DMS153 (cell line): ENCODE measurements around the gene R3HDM2.

Experiments used
- DNase-seq: peaks from one replicate; lab custom pipeline; 2025; lab: John Stamatoyannopoulos, UW

Gene R3HDM2

DNA sequence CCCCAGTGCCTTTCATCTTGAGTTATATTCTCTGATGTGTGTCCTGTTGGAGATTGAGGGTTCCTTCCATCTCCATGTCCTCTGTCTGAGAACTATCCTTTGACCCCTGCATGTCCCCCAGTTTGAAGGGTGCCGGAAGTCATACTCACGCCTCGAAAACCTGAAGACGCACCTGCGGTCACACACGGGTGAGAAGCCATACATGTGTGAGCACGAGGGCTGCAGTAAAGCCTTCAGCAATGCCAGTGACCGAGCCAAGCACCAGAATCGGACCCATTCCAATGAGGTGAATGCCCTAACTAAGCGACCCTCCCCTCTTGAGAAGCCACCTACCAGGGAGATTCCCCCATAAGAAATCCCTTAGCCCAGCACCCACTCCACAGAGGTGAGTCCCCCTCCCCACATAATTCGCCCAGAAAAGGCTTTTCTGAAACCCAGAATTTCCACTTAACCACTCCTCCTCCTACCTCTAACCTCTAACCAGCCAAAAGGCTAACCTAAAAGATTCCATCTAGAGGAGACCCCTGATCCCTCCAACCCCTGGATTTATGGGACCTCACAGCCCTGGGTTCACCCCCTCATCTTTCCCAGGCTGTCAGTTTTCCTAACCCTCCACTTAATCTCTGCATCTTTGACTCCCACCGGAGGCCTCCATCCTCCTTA lies 36.5 kb upstream of the R3HDM2 start:
- no peak for DNase-seq

DNA sequence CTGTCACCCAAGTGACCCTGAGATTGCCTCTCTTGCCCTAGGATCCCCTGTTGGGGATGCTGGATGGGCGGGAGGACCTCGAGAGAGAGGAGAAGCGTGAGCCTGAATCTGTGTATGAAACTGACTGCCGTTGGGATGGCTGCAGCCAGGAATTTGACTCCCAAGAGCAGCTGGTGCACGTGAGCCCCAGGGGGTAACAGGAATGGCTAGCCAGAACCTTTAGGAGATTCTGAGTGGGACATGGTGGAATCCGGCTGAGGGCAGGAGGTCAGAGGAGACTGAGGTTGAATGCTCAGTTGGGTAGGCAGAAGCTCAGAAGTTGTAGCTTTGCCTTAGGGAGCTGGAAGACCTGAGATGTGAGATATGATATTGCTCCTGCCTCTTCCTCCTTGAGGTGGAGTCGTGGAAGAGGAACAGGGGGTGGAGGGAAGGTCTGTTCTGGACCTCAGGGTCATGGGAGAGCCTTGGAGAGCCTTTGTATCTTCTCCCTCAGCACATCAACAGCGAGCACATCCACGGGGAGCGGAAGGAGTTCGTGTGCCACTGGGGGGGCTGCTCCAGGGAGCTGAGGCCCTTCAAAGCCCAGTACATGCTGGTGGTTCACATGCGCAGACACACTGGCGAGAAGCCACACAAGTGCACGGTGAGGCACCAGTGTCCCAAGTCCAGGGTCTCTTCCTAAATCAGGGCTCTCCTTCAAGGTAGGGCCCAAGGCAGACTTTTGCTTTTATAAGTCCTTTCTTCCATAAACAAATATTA lies 35.1 kb upstream of the R3HDM2 start:
- DNase-seq = no peak

DNA sequence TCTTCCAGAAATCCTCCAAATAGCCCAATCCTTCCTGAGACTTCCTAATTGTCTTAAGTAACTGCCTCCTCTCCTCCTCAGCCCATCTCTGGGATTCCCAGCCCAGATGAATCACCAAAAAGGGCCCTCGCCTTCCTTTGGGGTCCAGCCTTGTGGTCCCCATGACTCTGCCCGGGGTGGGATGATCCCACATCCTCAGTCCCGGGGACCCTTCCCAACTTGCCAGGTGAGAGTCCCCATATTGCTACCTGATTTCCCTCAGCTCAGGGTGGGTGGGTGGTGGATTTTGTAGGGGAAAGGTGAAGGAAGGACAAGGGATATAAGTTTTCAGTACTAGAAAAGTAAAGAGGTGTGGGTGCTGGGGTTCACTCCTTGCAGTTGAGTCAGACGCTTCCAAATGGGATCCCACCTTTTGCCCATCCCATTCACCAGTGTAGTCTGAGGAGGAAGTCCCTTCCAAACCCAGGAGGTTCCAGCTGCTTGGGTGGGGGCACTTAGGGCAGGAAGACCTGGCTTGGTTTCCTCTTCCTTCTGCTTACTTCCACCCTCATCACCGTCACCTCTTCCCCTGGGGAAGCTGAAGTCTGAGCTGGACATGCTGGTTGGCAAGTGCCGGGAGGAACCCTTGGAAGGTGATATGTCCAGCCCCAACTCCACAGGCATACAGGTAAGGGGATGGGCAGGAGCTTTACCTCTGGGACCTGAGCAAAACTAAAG lies 34.3 kb upstream of the R3HDM2 start:
- DNase-seq = no peak

DNA sequence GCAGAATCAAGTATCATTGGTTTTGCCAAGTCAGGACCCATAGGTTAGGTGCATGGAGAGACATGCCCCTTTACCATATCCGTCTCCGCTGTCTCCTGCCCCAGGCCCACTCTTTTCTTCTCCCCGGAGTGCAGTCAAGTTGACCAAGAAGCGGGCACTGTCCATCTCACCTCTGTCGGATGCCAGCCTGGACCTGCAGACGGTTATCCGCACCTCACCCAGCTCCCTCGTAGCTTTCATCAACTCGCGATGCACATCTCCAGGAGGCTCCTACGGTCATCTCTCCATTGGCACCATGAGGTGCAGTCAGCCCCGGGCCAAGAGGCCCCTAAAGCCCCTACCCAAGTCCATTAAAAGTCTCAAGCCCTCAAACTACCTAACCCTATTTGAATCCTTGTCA lies 33.7 kb upstream of the R3HDM2 start:
- no peak for DNase-seq

DNA sequence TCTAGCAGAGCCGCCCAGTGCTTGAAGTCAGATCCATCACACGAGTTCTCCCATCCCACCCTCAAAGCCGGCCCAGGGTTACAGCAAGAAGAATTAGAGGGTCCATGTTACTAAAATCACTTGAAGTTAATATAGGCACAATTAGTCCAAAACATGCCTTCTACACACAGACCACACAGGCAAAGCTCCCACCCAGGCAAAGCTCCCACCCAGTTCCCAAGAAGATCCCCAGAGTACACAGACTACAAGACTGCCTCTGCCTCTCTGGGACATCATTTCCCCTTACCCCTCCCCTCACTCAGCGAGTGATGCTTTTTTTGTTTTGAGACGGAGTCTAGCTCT lies 32.0 kb upstream of the R3HDM2 start:
- no peak for DNase-seq

DNA sequence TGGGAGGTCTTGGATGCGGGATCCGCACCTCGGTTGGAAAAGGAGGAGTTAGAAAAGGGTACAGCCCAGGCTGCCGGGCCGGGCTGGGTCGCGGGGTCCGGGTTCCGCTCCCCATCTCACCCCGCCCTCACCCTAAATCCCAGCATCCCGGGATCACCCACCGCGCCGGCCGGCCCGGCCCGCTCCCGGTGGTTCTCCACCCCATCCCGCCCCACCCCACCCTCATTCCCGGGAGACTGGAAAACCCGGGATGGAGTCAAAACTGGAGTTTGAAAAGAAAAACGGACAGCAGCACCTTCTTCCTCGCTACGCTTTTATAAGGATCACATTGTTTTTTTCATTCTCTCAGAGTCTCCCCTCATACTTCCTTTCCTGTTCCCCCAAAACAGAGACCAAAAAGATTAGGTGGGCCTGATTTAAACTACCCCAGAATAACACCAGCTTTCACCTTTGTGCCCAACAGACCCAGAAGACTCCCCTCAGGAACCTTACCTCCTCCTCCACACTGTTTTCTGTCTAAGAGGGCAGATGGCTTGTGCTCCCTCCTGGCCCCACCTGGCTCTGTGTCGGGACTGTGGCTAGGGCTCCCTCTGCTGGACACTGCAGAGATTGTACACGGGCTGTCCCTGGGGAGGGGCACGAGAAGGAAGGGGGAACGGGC lies 31.5 kb upstream of the R3HDM2 start:
- DNase-seq = peak; percentile 90

DNA sequence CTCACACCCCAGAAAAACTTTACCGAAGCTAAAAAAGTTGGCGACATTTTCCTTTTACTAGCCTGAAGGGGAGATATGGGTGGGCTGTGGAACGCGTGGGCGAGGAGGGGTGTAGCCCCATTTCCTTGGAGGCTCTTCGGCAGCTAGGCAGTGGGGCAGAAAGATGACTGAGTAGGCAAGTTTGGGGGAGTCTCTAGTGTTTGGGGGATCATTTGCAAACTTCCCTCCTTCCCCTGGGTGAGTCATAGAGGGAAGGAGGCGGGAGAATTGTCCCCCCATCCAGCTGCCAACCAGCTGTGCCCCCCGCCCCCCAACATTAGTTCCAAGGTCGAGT lies 31.0 kb upstream of the R3HDM2 start:
- DNase-seq = no peak

DNA sequence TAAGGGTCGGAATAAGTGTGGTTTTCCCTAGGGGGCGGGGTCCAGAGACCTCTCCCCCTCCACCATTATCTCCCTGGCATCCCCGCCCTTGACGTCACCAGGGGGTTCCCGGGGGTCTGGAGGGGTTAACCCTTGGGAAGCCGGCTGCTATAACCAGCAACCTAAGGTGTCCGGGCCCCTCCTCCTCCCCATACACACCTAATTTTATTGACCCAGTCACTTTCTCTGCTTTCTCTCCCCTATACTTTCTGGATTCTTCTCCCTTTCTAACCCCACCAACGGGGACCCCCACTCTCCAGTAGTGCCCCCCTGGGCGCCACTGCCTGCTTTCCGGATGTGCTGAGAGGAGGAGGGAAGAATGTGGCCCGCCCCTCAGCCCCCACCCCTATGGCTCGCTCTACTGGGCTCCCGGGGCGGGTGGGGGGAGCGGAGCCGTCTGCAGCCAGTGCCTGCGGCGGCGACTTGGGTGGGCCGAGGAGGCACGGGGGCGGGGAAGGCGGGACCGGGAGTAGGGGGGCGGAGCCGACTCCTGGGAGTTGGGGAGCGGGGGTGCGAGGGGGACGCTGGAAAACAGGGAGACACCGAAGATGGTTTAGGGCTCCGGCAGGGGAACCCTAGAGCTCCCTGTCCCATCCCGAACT lies 30.6 kb upstream of the R3HDM2 start:
- DNase-seq = no peak

DNA sequence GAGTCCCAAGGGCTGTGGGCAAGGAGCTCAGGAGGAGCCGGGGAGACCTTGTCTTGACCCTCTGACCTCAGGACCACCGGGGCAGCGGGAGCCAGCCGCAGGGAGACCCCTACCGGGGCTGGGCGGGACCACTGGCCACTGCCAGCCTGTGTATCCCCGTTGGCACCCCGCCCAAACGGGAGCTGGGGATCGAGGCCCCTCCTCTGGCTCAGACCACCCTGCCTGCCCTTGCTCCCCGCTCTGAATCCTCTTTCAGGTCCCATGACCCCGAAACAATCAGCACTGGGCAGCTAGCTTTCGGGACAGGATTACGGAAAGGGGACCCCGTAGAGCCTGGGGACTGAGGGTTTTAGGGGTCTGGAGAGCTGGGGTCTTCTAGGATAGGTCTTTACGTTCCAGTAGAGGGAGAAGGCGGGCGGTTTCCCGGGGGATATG lies 30.0 kb upstream of the R3HDM2 start:
- no peak for DNase-seq

DNA sequence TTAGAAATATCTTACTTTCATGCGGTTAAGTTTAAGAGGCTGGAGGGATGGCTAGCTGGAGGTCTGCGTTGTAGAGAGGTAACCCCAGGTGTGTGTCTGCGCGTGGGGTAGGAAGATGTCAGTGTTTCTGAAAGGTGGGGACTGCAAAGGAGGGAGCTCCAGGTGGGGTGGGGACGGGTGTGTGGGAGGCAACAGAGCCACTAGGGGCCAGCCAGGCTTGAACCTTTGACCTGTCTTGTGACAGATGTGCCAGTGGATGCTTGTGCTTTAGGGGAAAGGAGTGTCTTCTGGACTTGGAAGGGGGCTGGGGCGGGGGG lies 29.6 kb upstream of the R3HDM2 start:
- DNase-seq = no peak

DNA sequence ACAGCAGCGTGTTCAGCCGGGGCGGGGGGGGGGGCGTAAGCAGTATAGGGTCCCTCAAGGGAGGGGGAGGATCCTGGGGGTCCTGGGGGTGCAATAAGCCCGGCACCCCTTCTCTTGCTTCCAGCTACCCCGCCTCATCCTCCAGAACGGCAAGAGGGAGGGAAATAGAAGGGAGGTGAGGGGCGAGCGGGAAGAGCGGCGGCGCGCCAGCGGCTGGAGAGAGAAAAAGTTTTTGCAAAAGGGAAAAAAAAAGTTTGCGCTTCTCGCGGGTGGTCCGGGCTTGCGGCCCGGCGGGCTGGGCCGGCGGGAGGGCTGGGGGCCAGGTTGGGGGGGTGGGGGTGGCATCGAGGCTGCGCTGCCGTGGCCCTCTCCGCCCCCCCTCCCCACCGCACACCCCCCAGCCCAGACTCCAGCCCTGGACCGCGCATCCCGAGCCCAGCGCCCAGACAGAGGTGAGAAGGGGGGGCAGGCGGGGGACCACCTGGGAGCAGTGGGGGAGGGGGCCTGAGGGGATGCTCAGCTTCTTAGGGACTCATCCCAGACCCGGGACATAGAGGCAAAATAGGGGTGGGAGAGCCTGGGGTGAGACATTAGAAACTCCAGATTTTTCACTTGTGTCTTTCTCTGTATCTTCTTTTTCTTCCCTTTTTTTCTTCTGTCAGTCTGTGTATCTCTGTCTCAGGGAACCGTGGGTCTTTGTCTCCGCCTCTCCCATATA lies 29.1 kb upstream of the R3HDM2 start, which contains the start of gene GLI1:
TSS of gene GLI1 (plus strand) at position 36 of the 718 bp plus-strand sequence. CDS start 3,907 bp downstream, outside the sequence.
- DNase-seq = no peak

DNA sequence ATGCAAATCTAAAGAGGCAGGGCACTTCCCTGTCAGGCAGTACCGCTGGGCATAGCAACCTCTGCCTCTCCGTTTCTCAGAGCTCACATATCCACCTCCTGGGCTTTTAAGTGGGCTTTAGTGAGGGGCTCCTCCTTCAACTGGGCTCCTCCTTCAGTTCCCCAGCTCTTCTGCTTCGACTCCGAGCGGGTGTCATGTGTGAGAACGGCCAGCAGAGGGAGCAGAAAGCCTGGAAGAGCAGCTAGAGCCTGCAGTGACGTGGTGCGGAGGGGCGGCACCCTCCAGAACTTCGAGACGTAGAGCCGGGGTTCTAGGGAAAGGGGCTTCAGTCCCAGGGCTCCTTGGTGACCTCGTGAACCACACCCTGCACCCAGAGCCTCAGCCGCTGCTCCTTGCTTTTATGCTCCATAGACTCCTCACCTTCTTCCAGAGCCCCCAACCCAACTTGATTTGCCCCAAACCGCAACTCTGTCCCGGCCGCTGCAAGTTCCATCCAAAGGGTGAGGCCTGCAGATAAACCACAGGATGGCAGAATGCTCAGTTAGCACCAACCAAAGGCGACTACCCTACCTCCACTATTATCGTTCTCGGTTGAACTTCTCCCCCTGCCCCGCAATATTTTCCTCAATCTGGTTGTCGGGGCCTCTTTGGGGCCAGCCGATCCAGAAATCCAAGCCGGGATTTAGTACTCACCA lies 28.4 kb upstream of the R3HDM2 start:
- DNase-seq = peak; percentile 90

DNA sequence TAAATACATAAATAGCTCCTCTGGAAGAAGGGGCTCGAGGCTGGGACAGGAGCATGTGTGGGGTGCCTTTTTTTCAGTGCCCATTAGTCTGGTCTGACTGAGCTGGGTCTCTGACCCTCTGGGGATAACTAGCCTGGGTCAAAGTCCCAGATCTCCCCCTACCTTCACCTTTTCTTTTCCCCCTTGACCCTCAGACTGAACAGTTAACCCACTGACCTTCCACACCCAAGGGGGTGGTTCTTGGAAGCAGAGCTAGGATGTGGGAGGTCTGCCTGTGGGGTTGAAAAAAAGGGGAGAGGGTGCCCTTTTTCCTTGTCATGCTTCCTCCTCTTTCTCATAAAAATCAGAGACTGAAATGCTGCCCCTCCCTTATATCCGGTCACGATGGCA lies 27.8 kb upstream of the R3HDM2 start:
- no peak for DNase-seq

DNA sequence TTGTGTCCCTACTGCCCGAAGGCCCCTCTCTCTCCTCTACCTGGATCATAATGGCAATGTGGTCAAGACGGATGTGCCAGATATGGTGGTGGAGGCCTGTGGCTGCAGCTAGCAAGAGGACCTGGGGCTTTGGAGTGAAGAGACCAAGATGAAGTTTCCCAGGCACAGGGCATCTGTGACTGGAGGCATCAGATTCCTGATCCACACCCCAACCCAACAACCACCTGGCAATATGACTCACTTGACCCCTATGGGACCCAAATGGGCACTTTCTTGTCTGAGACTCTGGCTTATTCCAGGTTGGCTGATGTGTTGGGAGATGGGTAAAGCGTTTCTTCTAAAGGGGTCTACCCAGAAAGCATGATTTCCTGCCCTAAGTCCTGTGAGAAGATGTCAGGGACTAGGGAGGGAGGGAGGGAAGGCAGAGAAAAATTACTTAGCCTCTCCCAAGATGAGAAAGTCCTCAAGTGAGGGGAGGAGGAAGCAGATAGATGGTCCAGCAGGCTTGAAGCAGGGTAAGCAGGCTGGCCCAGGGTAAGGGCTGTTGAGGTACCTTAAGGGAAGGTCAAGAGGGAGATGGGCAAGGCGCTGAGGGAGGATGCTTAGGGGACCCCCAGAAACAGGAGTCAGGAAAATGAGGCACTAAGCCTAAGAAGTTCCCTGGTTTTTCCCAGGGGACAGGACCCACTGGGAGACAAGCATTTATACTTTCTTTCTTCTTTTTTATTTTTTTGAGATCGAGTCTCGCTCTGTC lies 26.1 kb upstream of the R3HDM2 start:
- DNase-seq = no peak

DNA sequence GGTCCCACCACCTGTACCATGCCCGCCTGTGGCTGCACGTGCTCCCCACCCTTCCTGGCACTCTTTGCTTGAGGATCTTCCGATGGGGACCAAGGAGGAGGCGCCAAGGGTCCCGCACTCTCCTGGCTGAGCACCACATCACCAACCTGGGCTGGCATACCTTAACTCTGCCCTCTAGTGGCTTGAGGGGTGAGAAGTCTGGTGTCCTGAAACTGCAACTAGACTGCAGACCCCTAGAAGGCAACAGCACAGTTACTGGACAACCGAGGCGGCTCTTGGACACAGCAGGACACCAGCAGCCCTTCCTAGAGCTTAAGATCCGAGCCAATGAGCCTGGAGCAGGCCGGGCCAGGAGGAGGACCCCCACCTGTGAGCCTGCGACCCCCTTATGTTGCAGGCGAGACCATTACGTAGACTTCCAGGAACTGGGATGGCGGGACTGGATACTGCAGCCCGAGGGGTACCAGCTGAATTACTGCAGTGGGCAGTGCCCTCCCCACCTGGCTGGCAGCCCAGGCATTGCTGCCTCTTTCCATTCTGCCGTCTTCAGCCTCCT lies 25.4 kb upstream of the R3HDM2 start:
- no peak for DNase-seq

DNA sequence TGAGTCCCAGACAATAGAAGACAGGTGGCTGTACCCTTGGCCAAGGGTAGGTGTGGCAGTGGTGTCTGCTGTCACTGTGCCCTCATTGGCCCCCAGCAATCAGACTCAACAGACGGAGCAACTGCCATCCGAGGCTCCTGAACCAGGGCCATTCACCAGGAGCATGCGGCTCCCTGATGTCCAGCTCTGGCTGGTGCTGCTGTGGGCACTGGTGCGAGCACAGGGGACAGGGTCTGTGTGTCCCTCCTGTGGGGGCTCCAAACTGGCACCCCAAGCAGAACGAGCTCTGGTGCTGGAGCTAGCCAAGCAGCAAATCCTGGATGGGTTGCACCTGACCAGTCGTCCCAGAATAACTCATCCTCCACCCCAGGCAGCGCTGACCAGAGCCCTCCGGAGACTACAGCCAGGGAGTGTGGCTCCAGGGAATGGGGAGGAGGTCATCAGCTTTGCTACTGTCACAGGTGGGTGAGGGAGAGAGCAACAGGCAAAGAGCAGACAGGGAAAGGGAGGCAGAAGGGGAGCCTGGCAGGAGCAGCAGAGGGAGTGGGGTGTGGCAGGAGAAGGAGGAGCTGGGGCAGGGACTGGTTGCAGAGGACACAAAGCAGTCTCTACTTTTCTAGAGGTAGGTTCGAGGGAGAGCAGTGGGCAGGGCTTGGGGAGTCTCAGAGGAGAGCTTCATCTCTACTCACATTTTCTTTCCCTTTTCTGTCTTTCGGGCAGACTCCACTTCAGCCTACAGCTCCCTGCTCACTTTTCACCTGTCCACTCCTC lies 24.7 kb upstream of the R3HDM2 start:
- peak; percentile 11 for DNase-seq

DNA sequence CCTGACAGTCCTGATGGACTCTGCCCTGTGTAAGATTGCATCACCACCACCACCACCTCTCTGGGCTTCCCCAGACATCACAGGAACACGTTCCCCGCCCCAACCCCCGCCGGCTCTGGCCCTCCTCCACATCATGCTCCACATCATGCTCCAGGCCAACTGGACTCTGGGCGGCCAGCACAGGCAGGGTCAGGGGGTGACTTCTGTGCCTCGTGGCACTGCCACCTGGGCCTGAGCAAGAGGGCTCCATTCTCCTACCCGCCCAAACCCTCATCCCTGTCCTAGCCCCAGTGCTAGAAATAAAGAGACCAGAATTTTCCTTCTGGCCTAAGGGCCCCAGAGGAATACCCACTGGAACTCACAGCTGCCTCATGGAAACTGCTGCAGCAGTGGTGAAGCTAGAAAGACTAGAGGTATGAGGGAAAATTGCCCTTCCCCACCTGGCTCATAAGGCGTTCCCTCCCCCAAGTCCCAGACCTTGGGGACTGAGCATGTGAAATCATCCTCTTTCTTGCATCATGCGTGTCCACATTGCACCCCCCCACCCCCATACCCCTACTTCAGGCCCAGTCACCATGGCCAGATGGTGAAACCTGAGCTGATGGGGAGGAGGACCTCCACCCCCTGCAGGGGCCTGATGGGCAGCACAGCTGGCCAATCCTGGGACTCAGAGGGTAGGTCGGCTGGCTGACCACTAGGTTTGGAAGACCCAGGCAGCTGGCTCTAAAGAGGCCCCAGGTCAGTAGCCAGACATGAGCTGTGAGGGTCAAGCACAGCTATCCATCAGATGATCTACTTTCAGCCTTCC lies 23.9 kb upstream of the R3HDM2 start, which contains the start of gene INHBE:
TSS of gene INHBE (plus strand) at position 742 of the 808 bp plus-strand sequence. CDS start 230 bp downstream, outside the sequence.
- no peak for DNase-seq

DNA sequence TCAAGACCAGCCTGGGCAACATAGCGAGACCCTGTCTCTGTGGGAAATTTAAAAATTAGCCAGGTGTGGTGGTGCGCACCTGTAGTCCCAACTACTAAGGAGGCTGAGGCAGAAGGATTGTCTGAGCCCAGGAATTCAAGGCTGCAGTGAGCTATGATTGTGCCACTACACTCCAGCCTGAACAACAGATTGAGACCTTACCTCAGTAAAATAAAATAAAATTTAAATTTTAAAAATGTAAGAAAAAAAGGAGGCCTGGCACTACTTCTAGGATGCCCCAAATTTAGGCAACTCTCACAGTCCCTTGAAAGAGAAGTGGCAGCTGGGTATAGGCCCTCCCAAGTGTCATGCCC lies 23.3 kb upstream of the R3HDM2 start:
- no peak for DNase-seq
